HG03097 (cell line): ENCODE results near the gene VAMP2.
"Not testable (repeated sequence)": the region's sequence is repeated elsewhere in the genome, so short reads cannot be mapped to it uniquely, and the experiment has no call there.

Source experiments
- ATAC-seq: cut with Tn5 transposase; IDR thresholded peaks from one replicate; pipeline ENCODE4 v1.9.1; 2021; ENCODE audit not compliant: unreplicated experiment, low FRiP score

VAMP2 gene

DNA sequence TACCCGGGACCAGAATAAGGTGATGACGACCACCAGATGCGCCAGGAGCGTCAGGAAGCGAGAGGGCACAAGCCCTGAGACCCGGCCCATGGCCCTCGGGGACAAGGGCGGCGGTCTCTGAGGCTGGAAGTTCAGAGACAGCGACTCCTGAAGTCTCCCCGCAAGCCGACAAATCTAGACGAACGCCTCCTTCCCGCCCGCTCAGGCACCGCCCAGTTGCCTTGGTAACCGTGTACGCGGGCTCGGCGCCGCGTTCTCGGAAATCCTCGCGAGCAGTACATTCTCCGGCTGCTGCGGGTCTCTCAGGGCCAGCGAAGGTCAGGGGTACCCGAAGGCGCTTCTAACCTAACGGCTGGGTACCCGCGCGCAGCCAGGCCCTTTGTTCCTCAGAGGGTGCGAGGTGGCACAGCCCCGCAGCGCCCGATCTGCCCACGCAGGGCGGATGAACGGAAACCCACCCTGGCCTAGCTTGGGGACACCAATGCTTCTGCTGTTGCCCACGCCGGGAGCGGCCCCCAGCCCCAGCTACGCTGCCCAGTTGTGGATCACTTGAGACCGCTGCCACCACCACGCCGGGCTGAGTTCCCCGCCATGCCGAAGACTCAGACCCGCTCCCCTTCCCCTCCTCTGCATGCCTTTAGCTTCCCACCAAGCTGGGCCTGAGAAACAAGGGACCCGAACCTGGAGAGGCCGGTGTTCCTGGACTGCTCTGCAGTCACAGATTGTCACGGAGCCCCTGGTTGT, 13.6 kb upstream of the VAMP2 start, which contains the start of gene TMEM107:
Gene TMEM107, minus strand, starts transcription at position 184 of the 744 bp plus-strand sequence. Its CDS starts 94 bp downstream, at position 90.
- peak; percentile 37 for ATAC-seq

DNA sequence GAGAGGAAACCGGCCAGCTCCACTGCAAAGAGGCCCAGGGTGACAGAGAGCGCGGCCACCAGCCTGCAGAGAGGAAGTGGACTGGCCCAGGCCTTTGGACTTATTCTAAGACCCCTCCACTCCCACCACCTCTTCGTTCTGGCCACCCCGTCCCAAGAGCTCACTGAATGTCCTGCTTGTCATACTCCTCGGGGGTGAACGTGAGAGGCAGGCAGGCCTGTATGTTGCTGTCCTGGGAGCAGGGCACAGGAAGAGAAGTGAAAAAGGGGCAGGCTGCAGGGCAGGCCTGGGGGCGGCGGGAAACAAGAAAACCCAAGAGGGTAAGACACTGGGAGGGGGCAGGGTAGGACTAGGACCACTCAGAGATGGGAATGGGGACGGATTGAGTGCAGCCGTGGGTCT, 13.0 kb upstream of the VAMP2 start:
- peak; percentile 0 for ATAC-seq

DNA sequence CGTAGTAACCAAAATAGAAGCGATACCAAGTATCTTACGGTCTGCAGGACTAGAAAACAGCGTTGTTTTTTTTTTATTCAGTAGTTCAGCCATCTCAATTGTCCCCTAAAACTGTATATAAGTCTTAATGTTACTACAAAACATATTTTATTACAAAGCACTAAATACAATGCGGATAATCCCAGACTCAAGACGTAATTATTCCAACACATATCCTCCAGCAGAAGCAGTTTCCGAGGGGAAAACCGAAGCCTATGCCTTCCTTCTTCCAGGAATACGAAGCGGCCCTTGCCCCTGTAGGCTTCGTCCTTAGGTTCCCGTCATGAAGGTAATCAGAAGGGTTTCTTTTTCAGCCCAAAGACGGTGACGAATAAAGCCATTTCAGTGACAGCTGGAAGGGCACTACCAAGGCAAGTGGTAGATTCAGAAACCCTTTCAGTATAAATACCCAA, 11.1 kb upstream of the VAMP2 start:
- ATAC-seq = no peak

DNA sequence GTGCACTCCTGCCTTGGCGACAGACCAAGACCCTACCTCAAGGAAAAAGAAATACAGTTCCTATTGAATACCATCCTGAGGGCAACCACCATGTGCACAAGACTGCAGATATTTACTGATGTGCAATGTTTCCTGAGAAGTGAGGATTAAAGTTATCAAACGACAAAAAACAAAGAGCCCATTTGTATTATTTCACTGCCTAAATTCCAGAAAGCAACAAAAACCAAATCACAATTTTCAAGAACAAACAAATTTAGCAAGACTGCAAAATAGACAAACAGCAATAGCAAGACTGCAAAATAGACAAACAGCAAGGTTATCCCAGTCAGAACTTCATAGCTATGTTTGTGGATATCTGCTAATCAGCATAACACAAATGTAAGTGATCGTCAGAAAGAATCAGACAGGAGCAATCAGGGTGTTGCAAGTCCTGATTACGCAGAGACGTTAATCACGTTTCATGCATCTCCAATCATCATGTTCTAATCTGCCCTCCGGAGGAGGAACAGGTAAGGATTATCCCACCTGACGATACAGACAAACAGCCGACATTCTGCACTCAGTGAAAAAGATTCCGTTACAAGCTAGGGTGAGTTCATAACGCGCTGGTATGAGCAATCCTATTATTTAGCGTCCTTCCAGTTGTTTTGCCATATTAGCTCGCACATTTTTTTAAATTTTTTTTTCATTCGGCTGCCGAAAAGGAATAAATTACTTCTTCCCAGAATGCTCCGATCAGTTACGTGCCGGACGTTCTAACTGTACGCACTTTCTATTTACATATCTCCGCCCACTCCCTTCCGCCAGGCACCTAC, 10.5 kb upstream of the VAMP2 start:
- peak; percentile 60 for ATAC-seq

DNA sequence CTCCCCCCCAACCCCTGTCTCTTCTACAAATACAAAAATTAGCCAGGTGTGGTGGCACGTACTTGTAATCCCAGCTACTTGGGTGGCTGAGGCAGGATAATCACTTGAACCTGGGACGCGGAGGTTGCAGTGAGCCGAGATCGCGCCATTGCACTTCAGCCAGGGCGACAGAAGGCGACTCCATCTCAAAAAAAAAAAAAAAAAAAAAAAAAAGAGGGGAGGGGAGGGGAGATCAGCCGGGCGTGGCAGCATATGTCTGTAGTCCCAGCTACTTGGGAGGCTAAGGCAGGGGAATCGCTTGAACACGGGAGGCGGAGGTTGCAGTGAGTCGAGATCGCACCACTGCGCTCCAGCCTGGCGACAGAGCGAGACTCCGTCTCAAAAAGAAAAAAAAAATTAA, 7.4 kb upstream of the VAMP2 start:
- ATAC-seq = not testable (repeated sequence)

DNA sequence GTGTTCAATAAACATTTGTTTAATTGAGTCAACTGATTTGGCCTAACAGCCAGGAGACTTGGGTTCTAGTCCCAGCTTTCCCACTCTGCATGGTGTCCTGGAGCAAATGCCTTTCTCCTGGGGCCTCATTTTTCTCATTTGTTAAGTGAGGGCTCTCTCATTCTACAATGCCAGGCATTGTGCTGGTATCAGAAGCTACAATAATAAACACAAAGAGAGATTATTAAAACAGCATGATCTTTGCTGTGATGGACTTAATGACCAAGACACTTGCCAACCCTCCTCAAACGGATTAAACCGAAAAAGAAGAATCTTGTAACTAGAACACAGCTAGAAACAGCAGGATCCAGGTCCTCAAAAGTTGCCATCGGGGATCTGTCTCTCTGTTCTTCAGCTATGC, 4.8 kb upstream of the VAMP2 start:
- no peak for ATAC-seq

DNA sequence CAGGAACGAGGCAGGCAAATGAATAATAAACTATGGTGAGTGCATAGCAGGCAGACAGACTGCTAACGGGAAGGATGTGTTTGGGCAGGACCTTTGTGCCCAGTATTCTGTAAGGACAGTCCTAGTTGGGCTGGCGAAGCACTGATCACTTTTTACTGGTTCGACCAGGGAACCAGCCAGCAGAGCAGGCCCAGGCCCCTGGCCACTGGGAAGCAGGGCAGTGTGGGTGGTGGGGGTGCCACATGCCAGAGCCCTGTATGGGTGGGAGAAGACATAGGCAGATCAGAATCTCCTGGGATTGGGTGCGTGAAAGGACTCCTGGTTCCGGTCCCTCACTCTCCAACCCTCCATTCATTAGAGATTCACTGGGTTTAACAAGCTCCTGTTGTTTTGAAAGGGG, 4.0 kb upstream of the VAMP2 start:
- no peak for ATAC-seq

DNA sequence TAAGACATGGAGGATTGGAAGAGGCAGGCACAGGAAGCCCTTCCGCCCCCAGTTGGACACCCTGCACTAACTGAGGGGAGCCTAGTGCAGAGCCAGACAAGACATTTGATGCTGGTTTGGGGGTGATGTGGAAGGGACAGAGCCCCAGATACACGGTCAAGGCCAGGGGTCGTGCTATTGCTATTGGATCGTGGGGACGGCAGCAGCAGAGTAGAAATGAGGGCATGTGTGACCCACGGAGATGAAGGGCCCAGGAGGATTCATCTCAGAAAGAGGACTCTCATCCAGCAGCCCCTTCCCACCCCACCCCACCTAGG, 2.0 kb upstream of the VAMP2 start:
- ATAC-seq = no peak

DNA sequence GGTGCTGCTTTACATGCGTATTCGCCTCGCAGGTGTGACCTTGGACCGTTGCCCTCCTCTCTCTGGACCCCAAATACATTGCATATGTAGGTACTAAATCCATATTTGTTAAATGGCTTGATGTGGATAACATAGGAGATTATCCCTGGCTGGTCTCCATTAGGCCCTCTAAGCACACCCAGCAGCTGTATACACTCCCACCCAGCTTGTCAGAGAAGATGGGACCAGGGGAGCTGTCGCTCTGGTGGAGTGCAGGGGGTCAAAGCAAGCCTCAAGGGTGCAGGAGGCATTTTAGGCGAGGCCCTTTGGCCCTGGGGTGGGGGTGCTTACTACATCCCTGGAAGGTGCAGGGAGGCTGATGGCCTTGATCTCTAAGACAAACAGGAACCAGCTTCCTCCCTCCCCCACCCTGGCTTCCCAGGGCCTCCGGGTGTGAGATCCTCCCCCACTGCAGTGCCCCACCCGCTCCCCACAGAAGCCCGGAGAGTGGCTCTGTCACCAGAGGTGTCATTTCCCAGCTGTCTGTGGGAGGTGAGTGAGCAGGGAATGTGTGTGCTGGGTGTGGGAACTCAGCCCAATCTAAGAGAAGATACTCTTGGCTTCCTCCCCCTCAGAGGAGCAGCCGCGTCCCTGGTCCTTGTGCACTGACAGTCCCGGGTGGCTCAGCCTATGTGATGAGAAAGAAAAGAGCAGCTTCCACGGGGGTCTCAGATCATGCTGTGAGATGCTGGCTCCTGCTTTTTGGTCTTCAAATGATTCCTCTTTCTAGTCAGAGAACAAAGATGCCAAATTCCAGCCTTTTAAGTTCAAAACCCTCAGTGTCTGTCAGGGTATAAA, 1.4 kb upstream of the VAMP2 start:
- ATAC-seq = no peak

DNA sequence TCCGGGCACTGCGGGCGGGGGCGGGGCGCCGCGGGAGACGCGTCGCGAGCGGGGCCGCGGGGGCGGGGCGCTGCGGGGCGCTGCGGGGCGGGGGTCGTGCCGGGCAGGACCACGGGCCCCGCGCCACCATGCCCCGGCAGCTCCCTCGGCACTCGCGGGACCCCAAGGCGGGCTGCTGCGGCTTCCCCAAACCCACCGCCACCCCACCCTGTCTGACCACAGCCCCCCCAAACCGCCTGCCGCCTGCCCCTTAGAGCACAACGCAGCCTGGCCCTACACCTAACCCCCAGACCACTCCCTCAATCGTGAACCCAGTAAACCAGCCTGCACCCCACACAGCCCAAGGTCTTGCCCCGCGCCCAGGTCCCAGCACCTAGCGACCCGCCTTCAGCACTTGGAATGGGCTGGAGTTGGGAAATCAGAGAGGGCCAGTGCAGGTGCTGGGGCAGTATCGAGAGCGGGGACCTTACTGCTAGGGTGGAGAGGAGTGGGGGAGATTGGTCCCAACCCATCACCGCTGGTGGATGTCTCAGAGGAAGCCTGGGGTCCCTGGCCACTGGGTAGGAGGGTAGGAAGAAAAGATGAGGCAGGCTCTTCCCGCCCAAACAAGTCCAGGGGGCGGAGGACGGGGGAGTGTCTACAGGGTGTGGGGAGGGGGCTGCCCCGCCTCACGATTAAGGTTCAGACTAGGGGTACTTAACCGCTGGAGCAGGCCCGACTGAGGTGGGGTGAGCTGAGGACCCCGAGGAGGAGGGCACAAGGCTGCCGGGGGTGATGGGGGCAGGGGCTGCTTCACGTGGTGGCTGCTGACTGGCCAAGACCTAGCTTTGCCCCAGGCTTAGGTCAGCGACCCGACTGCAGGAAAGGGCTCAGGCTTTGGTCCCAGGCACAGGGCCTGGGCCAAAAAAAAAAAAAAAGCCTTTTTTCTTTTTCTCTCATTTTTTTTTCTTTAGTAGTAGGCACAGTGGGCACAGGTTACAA, 539 bp upstream of the VAMP2 start:
- ATAC-seq = no peak

DNA sequence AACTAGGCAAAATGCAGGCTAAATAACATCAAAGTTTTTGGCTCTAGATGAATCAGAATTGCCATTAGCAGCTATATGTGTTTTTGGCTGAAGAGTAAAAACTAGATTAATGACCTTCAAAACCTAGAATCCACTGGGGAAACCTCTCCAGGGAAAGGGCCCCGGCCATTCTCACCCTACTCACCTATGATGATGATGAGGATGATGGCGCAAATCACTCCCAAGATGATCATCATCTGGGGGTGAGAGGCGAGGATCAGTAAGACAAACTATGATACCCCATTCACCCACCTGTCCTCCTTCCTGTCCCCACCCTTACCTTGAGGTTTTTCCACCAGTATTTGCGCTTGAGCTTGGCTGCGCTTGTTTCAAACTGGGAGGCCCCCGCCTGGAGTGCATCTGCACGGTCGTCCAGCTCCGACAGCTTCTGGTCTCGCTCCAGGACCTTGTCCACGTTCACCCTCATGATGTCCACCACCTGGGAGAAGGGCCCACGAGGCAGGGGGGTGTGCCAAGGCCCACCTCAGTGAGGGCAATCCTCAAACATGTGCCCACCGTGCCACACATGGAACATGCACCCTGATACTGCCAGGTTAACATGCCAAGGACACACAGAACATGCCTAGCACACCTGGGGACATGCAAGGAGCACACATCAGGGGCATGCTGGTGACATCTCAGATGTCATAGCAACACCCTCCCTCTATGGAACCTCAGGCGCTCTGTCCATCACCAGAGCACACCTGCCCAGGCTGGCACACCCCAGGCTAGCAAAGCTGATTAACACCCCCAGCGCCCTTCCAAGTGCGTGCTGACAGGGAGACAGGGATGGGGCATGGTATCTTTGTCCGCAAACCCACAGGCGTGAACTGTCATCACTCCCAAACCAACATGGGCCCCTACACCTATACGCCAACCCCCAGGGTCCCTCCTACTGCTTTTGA, 1.2 kb downstream of the VAMP2 start:
- ATAC-seq = no peak

DNA sequence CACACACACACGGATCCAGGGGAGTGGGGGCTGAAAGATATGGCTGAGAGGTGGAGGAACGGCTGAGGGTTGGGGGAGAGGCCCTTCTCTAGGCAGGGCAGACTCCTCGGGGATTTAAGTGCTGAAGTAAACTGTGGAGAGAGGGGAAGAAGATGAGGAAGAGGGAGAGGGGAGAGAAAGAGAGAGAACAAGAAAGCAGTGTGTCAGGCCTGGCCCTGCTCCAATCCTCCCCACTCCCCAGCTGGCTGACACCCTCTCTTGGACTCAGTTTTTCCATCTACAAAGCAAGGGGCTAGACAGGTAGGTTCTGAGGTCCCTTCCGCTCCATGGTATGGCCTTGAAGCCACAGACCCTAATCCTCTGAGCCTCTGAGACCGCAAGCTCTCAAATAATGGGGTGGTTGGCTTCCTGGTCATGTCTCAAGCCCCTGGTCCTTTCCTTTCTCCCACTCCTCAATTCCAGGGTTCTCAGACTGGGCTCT, 2.0 kb downstream of the VAMP2 start:
- no peak for ATAC-seq

DNA sequence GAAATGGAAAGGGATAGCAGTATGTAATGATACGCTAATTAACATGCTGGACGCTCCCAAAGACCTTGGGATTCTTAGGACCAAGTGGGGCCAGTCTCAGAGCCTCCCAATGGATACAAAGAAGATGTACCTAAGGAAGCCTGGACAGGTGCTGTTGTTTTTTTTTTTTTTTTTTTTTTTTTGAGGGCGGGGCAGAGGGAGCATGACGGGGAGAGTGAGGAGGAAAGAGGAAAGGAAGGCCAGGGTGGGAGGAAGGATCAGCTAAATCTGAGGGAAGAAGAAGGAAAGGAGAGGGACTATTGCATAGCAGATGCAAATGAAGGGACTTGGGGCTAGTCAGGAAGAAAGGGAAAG, 2.5 kb downstream of the VAMP2 start:
- no peak for ATAC-seq

DNA sequence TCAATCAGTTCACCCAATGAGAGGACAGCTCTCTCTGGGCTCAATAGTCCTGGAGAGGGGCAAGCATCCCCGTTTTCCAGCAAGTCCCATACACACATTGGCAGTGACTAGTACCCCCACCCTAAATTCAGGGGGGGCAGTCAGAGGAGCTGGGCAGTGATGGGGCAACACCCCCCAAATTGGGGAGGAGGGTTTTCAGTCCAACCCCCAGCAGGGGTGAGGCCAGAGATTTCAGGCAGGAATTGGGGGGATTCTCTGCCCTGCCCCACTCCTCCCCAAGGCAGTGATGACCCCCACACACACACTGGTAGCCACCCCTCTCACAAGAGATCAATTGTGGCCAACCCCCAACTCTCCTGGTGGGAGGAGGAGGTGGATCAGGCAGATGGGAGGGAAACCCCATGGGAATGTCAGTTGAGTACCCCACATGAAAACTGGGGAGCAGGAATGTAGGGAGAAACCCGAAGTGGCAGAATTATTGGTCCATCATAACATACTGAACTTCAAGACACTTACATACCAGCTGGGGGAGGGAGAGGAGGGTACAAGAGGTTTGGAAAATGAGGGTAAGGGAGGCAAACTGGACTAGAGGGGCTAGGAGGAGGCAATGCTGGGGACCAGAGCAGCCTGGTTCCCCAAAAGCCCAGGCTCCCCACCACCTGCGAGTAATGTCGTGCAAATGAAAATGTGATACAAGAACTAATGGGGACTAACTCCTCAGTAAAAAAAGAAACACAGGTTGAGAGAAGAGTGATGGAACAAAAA, 3.1 kb downstream of the VAMP2 start:
- no peak for ATAC-seq

DNA sequence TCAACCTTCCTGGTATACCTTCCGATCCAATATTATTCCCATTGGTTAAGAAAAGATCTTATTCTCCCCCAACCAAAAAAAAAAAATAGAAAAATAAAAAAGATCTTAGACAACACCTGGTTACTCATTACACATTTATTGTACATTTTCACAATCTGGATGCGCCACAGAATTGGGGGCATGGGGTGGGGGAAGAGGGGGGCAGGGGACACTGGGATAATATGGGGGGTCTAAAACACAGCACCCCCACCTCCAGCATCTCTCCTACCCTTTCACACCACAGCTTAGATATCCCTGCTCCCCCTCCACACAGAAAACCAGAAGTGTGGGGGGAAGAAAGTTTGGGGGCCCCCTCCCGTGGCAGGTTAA, 3.7 kb downstream of the VAMP2 start:
- ATAC-seq = no peak

DNA sequence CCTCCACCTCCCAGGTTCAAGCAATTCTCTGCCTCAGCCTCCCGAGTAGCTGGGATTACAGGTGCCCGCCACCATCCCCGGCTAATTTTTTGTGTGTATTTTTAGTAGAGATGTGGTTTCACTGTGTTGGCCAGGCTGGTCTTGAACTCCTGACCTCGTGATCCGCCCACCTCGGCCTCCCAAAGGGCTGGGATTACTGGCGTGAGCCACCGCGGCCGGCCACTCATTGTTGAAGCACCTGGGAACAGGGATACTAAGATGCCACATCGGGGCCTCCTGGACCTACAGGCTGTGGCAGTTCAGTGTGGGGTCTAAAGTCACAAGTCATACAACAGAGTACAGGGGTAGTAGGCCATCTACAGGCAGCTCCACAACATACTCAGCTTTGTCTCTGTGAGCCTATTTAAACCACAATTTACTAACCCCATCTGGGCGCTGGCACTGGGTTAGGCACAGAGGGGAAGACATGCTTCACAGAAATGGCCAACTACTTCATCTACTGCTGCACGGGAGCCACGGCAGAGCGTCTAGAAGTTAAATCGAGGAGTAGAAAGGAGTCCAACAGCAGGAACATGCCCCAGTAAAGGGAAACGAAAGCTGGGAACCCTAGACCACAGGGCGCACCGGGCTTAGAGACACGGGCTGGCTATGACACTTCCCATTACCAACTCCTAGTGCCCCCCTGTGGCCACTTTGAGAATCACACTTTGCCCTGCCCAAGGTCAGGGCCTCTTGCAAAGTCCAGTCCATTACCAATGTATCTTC, 4.3 kb downstream of the VAMP2 start:
- no peak for ATAC-seq

DNA sequence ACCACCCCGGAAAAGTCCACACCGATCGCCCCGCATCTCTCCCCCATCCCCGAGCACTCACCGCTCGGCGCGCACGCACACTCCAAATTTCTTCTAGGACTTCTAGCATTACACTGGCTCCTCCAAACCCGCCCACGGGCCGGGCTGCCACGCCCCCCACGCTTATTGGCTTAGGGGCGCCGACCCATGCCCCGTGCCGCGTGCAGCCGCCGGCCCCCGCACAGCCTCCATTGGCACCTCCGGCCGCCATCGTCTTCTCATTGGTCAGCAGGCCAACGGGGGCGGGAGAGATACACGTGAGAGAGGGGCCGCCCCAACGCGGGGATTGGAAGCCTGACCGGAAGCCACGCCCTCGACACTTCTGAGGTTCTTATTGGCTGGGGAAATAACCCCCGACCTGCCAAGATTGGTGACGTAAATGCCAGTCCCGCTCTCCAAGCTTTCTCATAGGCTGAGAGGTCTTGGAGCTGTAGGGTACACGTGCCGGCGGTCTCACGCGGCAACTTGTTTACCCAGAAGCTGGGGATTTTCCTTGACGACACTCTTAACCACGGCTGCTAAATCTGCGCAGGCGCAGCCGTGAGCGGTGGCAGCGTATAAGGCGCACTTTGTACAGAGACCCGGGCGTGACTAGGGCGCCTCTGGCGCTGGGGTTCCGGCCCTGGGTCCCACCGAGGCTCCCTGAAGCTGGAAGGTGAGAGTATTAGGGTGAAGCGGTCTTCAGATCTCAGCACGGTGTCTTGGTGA, 6.3 kb downstream of the VAMP2 start:
- peak; percentile 65 for ATAC-seq
